K562 (cell line): ENCODE results near the gene PPT2. TPM values are rescaled to one million over a fixed set of nuclear protein-coding genes. Genes with fewer than 3 reads are reported as not detected.
A peak's percentile ranks its signal among the peaks of the same experiment; 100 is the strongest.

Experiments used
- CHD1 ChIP-seq: fragments of 200-600 bp; sonication (generic); IDR thresholded peaks from one replicate; pipeline ENCODE4 v1.6.1; 2012; ENCODE audit warnings: mild to moderate bottlenecking, moderate library complexity, low read length, inconsistent platforms
- CREM ChIP-seq: IDR thresholded peaks from 2 replicates; pipeline ENCODE4 v1.6.1; 2014; ENCODE audit warnings: antibody characterized with exemption, low read depth
- CSDE1 ChIP-seq, 2 experiments: fragments of 450-650 bp; IDR thresholded peaks; 2 replicates each; pipeline ENCODE4 v1.6.1; 2016; ENCODE audit warnings: mild to moderate bottlenecking in 1 of 2
- CUX1 ChIP-seq: fragments of 200-800 bp; sonication (Bioruptor generic); IDR thresholded peaks from 2 replicates; pipeline ENCODE4 v1.6.1; 2016; ENCODE audit warnings: missing genetic modification characterization, missing compliant biosample characterization
- ELF1 ChIP-seq: fragments of 200-800 bp; sonication (Bioruptor generic); IDR thresholded peaks from 2 replicates; pipeline ENCODE4 v1.6.1; 2016; ENCODE audit warnings: missing genetic modification characterization, missing compliant biosample characterization
- FOXK1 ChIP-seq: sonication (generic); formaldehyde crosslinking; IDR thresholded peaks from 2 replicates; pipeline ENCODE4 v1.8.0; 2022; ENCODE audit warnings: missing genetic modification reagents, mild to moderate bottlenecking, borderline replicate concordance
- FOXM1 ChIP-seq, 2 experiments: fragments of 450-650 bp in 1 of 2; sonication (generic) in 1 of 2; formaldehyde crosslinking in 1 of 2; IDR thresholded peaks; 2 replicates each; pipeline versions ENCODE4 v1.6.1 to v1.9.0; 2017 to 2022; ENCODE audit warnings: low read depth in 2 of 2, mild to moderate bottlenecking in 2 of 2, missing genetic modification reagents in 1 of 2, moderate library complexity in 1 of 2
- KDM4B ChIP-seq, 2 experiments: fragments of 450-650 bp in 1 of 2; sonication (generic) in 1 of 2; IDR thresholded peaks; 2 replicates each; pipeline ENCODE4 v1.6.1; 2016 to 2017; ENCODE audit warnings: borderline replicate concordance in 2 of 2, antibody characterized with exemption in 1 of 2, low read depth in 1 of 2, mild to moderate bottlenecking in 1 of 2
- MTA3 ChIP-seq: fragments of 450-650 bp; formaldehyde crosslinking; IDR thresholded peaks from 2 replicates; pipeline ENCODE4 v1.6.1; 2017; ENCODE audit warnings: mild to moderate bottlenecking, borderline replicate concordance
- MXD1 ChIP-seq: fragments of 250-450 bp; sonication (Bioruptor Pico); IDR thresholded peaks from 2 replicates; pipeline ENCODE4 v1.8.0; 2021; ENCODE audit warnings: borderline replicate concordance, mild to moderate bottlenecking, moderate library complexity; ENCODE audit not compliant: poor library complexity, severe bottlenecking
- NCOR1 ChIP-seq: fragments of 450-650 bp; IDR thresholded peaks from 2 replicates; pipeline ENCODE4 v1.6.1; 2016; ENCODE audit warnings: mild to moderate bottlenecking, moderate library complexity
- SETDB1 ChIP-seq: IDR thresholded peaks from one replicate; pipeline ENCODE4 v1.6.1; 2012; ENCODE audit warnings: low read length, control low read depth, inconsistent platforms
- SMARCE1 ChIP-seq: fragments of 450-650 bp; IDR thresholded peaks from 2 replicates; pipeline ENCODE4 v1.7.1; 2016; ENCODE audit warnings: mild to moderate bottlenecking
- SMC3 ChIP-seq: conservative IDR thresholded peaks from 2 replicates; pipeline ENCODE4 v1.6.1; 2011; ENCODE audit warnings: low read depth, low read length, improper control_type of control experiment; ENCODE audit not compliant: insufficient read depth
- TAF7 ChIP-seq: fragments of 450-650 bp; IDR thresholded peaks from 2 replicates; pipeline ENCODE4 v1.6.1; 2016; ENCODE audit warnings: missing genetic modification characterization, missing compliant biosample characterization
- ZFP1 ChIP-seq: fragments of 450-650 bp; formaldehyde crosslinking; IDR thresholded peaks from 2 replicates; pipeline ENCODE4 v1.4.0; 2020; ENCODE audit warnings: mild to moderate bottlenecking, mixed read lengths
- ZFX ChIP-seq: sonication (generic); formaldehyde crosslinking; IDR thresholded peaks from 2 replicates; pipeline ENCODE4 v1.8.0; 2022; ENCODE audit warnings: mild to moderate bottlenecking, missing genetic modification reagents, moderate library complexity
- ZNF24 ChIP-seq: fragments of 450-650 bp; IDR thresholded peaks from 2 replicates; pipeline ENCODE4 v1.6.1; 2016
- ZNF444 ChIP-seq: fragments of 250-450 bp; sonication (Bioruptor Pico); IDR thresholded peaks from 2 replicates; pipeline ENCODE4 v1.4.0; 2020; ENCODE audit warnings: mild to moderate bottlenecking, moderate library complexity
- ZNF583 ChIP-seq: fragments of 250-450 bp; sonication (Bioruptor Pico); IDR thresholded peaks from 2 replicates; pipeline ENCODE4 v1.4.0; 2020
- ZNF584 ChIP-seq: fragments of 200-800 bp; sonication (Bioruptor generic); IDR thresholded peaks from 2 replicates; pipeline ENCODE4 v1.6.1; 2016; ENCODE audit warnings: low read depth, mild to moderate bottlenecking, missing genetic modification characterization, missing compliant biosample characterization
- polyA plus RNA-seq, 8 experiments: library from polyadenylated mRNA; depleted of rRNA in 4 of 8; stranded (reverse) in 5 of 8; unstranded in 3 of 8; fragments of >200 nt; fragmentation: Nextera tagmentation in 2 of 8; fragmentation: Illumina TruSeq in 1 of 8; extraction: Ambion mirVana in 2 of 8; extraction: Trizol in 1 of 8; gene quantifications; 2 replicates each; pipeline versions ENCODE4 v1.2.1 to v1.2.3, GENCODE V29; 2011 to 2014; ENCODE audit warnings: inconsistent platforms in 1 of 8, missing spikeins in 1 of 8
- total RNA-seq, 7 experiments: library from RNA; depleted of rRNA in 6 of 7; stranded (reverse); fragments of >200 nt in 6 of 7; fragmentation: Illumina TruSeq in 2 of 7; extraction: Trizol in 2 of 7; gene quantifications; 2 replicates each; pipeline versions ENCODE4 v1.2.1 to v1.2.3, GENCODE V29; 2011 to 2021; ENCODE audit warnings: low replicate concordance in 1 of 7
- TF ChIP-seq, protein P1 (sequence below), 2 experiments: fragments of 450-650 bp in 1 of 2; sonication (generic) in 1 of 2; formaldehyde crosslinking in 1 of 2; IDR thresholded peaks in 1 of 2; conservative IDR thresholded peaks in 1 of 2; 2 replicates each; pipeline versions ENCODE4 v1.6.1 to v1.8.1; 2016 to 2023; ENCODE audit warnings: mild to moderate bottlenecking in 2 of 2, moderate library complexity in 2 of 2, inconsistent platforms in 1 of 2, missing genetic modification reagents in 1 of 2

The PPT2 gene
- total and polyA plus RNA-seq, 9 of the 15 experiments (the other 6 are each of a cell fraction or from before 2014, with no cell fraction given): 27.4 to 98.8 (median 69.9) TPM

GRCh38 chr6:32194825-32195651 lies 41.1 kb downstream of the PPT2 start (continued):
- TF ChIP-seq FOXM1 (IDR thresholded peaks at IDR 0.05; ENCODE audit: low read depth): peak; percentile 34; the same call in 1 of the 2 replicates
- no peak; the same call in 1 of the 2 replicates for TF ChIP-seq FOXM1 (CRISPR knock-in tag; IDR thresholded peaks at IDR 0.05; ENCODE audit: low read depth)
- no peak for TF ChIP-seq ZNF583 (CRISPR knock-in tag)
- TF ChIP-seq ZFP1 (CRISPR knock-in tag): no peak
- peak; percentile 66; the same call in 1 of the 2 replicates for TF ChIP-seq SMARCE1
- TF ChIP-seq CSDE1 (IDR thresholded peaks at IDR 0.05): no peak
- no peak for TF ChIP-seq NCOR1
- no peak for TF ChIP-seq CREM
- no peak for TF ChIP-seq ELF1 (tag)
- no peak for TF ChIP-seq ZNF584 (CRISPR knock-in tag)
- TF ChIP-seq CUX1: no peak
- no peak for TF ChIP-seq CHD1
- TF ChIP-seq KDM4B (IDR thresholded peaks at IDR 0.05; ENCODE audit: borderline replicate concordance in 2 of 2, low read depth in 1 of 2): no peak; a peak in 1 of 4 replicates
- TF ChIP-seq FOXK1 (CRISPR knock-in tag): 0 out of 2 replicates have a peak, but pooled peaks have one; percentile 67
- TF ChIP-seq, protein P1, sequence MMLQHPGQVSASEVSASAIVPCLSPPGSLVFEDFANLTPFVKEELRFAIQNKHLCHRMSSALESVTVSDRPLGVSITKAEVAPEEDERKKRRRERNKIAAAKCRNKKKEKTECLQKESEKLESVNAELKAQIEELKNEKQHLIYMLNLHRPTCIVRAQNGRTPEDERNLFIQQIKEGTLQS (IDR thresholded peaks at IDR 0.05): no peak
- TF ChIP-seq, protein P1 (CRISPR knock-in tag; conservative IDR thresholded peaks at IDR 0.05): no peak
- TF ChIP-seq SMC3: peak; percentile 74
- TF ChIP-seq ZNF24: no peak
- TF ChIP-seq SETDB1: no peak
- TF ChIP-seq ZNF444: no peak
- no peak for TF ChIP-seq MXD1 (CRISPR knock-in tag)
- no peak for TF ChIP-seq ZFX (CRISPR knock-in tag)
- TF ChIP-seq MTA3: no peak
- peak; percentile 48; the same call in 1 of the 2 replicates for TF ChIP-seq TAF7 (tag)
